ENCODE data around the gene ENKUR. TPM values are rescaled to one million over a fixed set of nuclear protein-coding genes. Genes with fewer than 3 reads are reported as not detected.

Gene ENKUR
- total RNA-seq, 1 donor from 2014 or later, result not detected

GRCh38 chr10:25047088-25047487 lies 31.1 kb upstream of the ENKUR start:
- Mint-ChIP-seq H3K9me3 (ENCODE audit: unreplicated experiment) (no peaks in the 10 kb centered on the region), H3K4me1 (ENCODE audit: unreplicated experiment) (peaks cover 17% of the 10 kb centered on the region), H3K27me3 (ENCODE audit: unreplicated experiment) (no peaks in the 10 kb centered on the region), H3K27ac (ENCODE audit: unreplicated experiment) (no peak overlapping the region), H3K36me3 (ENCODE audit: low read depth, unreplicated experiment) (no peaks in the 10 kb centered on the region), H3K4me3 (ENCODE audit: unreplicated experiment) (no peak overlapping the region)
- no peak for DNase-seq (ENCODE audit: low spot score)
- no peak for TF ChIP-seq CTCF (IDR thresholded peaks at IDR 0.05; ENCODE audit: unreplicated experiment)

GRCh38 chr10:25046641-25047040 lies 30.7 kb upstream of the ENKUR start:
- no peaks in the 10 kb centered on the region for H3K36me3 Mint-ChIP-seq (ENCODE audit: low read depth, unreplicated experiment)
- no peaks in the 10 kb centered on the region for H3K9me3 Mint-ChIP-seq (ENCODE audit: unreplicated experiment)
- no peaks in the 10 kb centered on the region for H3K27me3 Mint-ChIP-seq (ENCODE audit: unreplicated experiment)

GRCh38 chr10:25039531-25039930 lies 23.6 kb upstream of the ENKUR start:
- no peak overlapping the region for H3K27ac Mint-ChIP-seq (ENCODE audit: unreplicated experiment)
- no peaks in the 10 kb centered on the region for H3K36me3 Mint-ChIP-seq (ENCODE audit: low read depth, unreplicated experiment)
- H3K9me3 Mint-ChIP-seq (ENCODE audit: unreplicated experiment), result no peaks in the 10 kb centered on the region
- no peaks in the 10 kb centered on the region for H3K27me3 Mint-ChIP-seq (ENCODE audit: unreplicated experiment)
- H3K4me3 Mint-ChIP-seq (ENCODE audit: unreplicated experiment), result no peak overlapping the region
- no peak for TF ChIP-seq CTCF (IDR thresholded peaks at IDR 0.05; ENCODE audit: unreplicated experiment)
- no peak for DNase-seq (ENCODE audit: low spot score)
- peaks cover 27% of the 10 kb centered on the region for H3K4me1 Mint-ChIP-seq (ENCODE audit: unreplicated experiment)

More at GRCh38 chr10:25046641-25047040, 30.7 kb upstream of the ENKUR start:
- TF ChIP-seq CTCF (IDR thresholded peaks at IDR 0.05; ENCODE audit: unreplicated experiment), result no peak
- H3K4me3 Mint-ChIP-seq (ENCODE audit: unreplicated experiment), result no peak overlapping the region
- H3K4me1 Mint-ChIP-seq (ENCODE audit: unreplicated experiment), result peaks cover 17% of the 10 kb centered on the region
- DNase-seq (ENCODE audit: low spot score), result no peak
- H3K27ac Mint-ChIP-seq (ENCODE audit: unreplicated experiment), result no peak overlapping the region

GRCh38 chr10:25038325-25038724 lies 22.4 kb upstream of the ENKUR start:
- H3K27ac Mint-ChIP-seq (ENCODE audit: unreplicated experiment), result no peak overlapping the region
- no peaks in the 10 kb centered on the region for H3K36me3 Mint-ChIP-seq (ENCODE audit: low read depth, unreplicated experiment)
- peaks cover 27% of the 10 kb centered on the region for H3K4me1 Mint-ChIP-seq (ENCODE audit: unreplicated experiment)
- DNase-seq (ENCODE audit: low spot score), result no peak
- no peaks in the 10 kb centered on the region for H3K27me3 Mint-ChIP-seq (ENCODE audit: unreplicated experiment)
- H3K9me3 Mint-ChIP-seq (ENCODE audit: unreplicated experiment), result no peaks in the 10 kb centered on the region
- no peak overlapping the region for H3K4me3 Mint-ChIP-seq (ENCODE audit: unreplicated experiment)
- TF ChIP-seq CTCF (IDR thresholded peaks at IDR 0.05; ENCODE audit: unreplicated experiment), result no peak

DNA sequence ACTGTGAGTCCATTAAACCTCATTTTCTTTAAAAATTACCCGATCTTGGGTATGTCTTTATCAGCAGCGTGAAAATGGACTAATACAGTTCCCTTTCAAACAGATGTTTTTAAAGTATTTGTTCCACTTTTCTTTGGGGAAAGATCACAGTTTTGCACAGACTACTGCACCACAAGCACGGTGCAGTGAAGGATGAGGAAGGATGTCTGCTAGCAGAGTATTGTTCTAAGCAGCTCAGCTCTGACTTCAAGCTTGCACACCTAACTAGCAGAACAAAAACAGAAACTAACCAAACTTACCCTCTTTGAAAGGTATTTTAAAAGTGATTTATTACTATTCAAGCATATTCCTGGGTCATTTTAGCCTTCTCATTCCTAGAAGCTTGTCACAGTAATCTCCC lies 20.4 kb upstream of the ENKUR start:
- H3K4me1 Mint-ChIP-seq (ENCODE audit: unreplicated experiment), result peaks cover 27% of the 10 kb centered on the region
- TF ChIP-seq CTCF (IDR thresholded peaks at IDR 0.05; ENCODE audit: unreplicated experiment), result no peak
- H3K27ac Mint-ChIP-seq (ENCODE audit: unreplicated experiment), result no peak overlapping the region
- no peak overlapping the region for H3K4me3 Mint-ChIP-seq (ENCODE audit: unreplicated experiment)
- no peaks in the 10 kb centered on the region for H3K27me3 Mint-ChIP-seq (ENCODE audit: unreplicated experiment)
- H3K36me3 Mint-ChIP-seq (ENCODE audit: low read depth, unreplicated experiment), result no peaks in the 10 kb centered on the region
- no peaks in the 10 kb centered on the region for H3K9me3 Mint-ChIP-seq (ENCODE audit: unreplicated experiment)
- DNase-seq (ENCODE audit: low spot score), result no peak

Data from endothelial cell (in vitro differentiated cells).